WTC11 (cell line): ENCODE results near the gene MBNL1.

Experiments
- ATF2 ChIP-seq: sonication (generic); formaldehyde crosslinking; IDR thresholded peaks from 2 replicates; pipeline ENCODE4 v1.8.1; 2022; ENCODE audit warnings: low read depth, missing genetic modification reagents, borderline replicate concordance
- ATF3 ChIP-seq: sonication (generic); formaldehyde crosslinking; conservative IDR thresholded peaks from 2 replicates; pipeline ENCODE4 v1.8.1; 2022; ENCODE audit warnings: mild to moderate bottlenecking, missing genetic modification reagents
- CREM ChIP-seq: sonication (generic); formaldehyde crosslinking; IDR thresholded peaks from 2 replicates; pipeline ENCODE4 v1.8.1; 2022; ENCODE audit warnings: mild to moderate bottlenecking, missing genetic modification reagents, moderate library complexity
- CTCF ChIP-seq: fragments of 200-600 bp; IDR thresholded peaks from 2 replicates; pipeline ENCODE4 v1.8.0; 2022; ENCODE audit warnings: antibody characterized with exemption
- ESRRA ChIP-seq: sonication (generic); formaldehyde crosslinking; IDR thresholded peaks from 2 replicates; pipeline ENCODE4 v1.8.1; 2022; ENCODE audit warnings: mild to moderate bottlenecking, missing genetic modification reagents, borderline replicate concordance
- NR3C1 ChIP-seq: sonication (generic); formaldehyde crosslinking; conservative IDR thresholded peaks from 2 replicates; pipeline ENCODE4 v1.8.1; 2023; ENCODE audit warnings: low read depth, mild to moderate bottlenecking, missing genetic modification reagents
- RELA ChIP-seq: sonication (generic); formaldehyde crosslinking; IDR thresholded peaks from 2 replicates; pipeline ENCODE4 v1.8.1; 2022; ENCODE audit warnings: missing genetic modification reagents, mild to moderate bottlenecking, borderline replicate concordance
- SP1 ChIP-seq: sonication (generic); formaldehyde crosslinking; conservative IDR thresholded peaks from 2 replicates; pipeline ENCODE4 v1.8.1; 2022; ENCODE audit warnings: missing genetic modification reagents
- USF1 ChIP-seq: sonication (generic); formaldehyde crosslinking; IDR thresholded peaks from 2 replicates; pipeline ENCODE4 v1.8.0; 2022; ENCODE audit warnings: mild to moderate bottlenecking, missing genetic modification reagents
- ZNF232 ChIP-seq: sonication (generic); formaldehyde crosslinking; IDR thresholded peaks from 2 replicates; pipeline ENCODE4 v1.8.0; 2022; ENCODE audit warnings: mild to moderate bottlenecking, missing genetic modification reagents
- ZNF281 ChIP-seq: sonication (generic); formaldehyde crosslinking; IDR thresholded peaks from 2 replicates; pipeline ENCODE4 v1.8.0; 2023; ENCODE audit warnings: mild to moderate bottlenecking, missing genetic modification reagents
- TF ChIP-seq, protein P1 (sequence below): sonication (generic); formaldehyde crosslinking; IDR thresholded peaks from 2 replicates; pipeline ENCODE4 v1.8.0; 2023; ENCODE audit warnings: missing genetic modification reagents, mild to moderate bottlenecking, borderline replicate concordance
- TF ChIP-seq, protein P2 (sequence below): sonication (generic); formaldehyde crosslinking; IDR thresholded peaks from 2 replicates; pipeline ENCODE4 v1.8.1; 2023; ENCODE audit warnings: mild to moderate bottlenecking, missing genetic modification reagents, moderate library complexity

- no peak for TF ChIP-seq CTCF
- TF ChIP-seq RELA (CRISPR knock-in tag): no peak
- no peak for TF ChIP-seq ESRRA (CRISPR knock-in tag)
- TF ChIP-seq, protein P1, sequence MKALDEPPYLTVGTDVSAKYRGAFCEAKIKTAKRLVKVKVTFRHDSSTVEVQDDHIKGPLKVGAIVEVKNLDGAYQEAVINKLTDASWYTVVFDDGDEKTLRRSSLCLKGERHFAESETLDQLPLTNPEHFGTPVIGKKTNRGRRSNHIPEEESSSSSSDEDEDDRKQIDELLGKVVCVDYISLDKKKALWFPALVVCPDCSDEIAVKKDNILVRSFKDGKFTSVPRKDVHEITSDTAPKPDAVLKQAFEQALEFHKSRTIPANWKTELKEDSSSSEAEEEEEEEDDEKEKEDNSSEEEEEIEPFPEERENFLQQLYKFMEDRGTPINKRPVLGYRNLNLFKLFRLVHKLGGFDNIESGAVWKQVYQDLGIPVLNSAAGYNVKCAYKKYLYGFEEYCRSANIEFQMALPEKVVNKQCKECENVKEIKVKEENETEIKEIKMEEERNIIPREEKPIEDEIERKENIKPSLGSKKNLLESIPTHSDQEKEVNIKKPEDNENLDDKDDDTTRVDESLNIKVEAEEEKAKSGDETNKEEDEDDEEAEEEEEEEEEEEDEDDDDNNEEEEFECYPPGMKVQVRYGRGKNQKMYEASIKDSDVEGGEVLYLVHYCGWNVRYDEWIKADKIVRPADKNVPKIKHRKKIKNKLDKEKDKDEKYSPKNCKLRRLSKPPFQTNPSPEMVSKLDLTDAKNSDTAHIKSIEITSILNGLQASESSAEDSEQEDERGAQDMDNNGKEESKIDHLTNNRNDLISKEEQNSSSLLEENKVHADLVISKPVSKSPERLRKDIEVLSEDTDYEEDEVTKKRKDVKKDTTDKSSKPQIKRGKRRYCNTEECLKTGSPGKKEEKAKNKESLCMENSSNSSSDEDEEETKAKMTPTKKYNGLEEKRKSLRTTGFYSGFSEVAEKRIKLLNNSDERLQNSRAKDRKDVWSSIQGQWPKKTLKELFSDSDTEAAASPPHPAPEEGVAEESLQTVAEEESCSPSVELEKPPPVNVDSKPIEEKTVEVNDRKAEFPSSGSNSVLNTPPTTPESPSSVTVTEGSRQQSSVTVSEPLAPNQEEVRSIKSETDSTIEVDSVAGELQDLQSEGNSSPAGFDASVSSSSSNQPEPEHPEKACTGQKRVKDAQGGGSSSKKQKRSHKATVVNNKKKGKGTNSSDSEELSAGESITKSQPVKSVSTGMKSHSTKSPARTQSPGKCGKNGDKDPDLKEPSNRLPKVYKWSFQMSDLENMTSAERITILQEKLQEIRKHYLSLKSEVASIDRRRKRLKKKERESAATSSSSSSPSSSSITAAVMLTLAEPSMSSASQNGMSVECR (CRISPR knock-in tag): no peak
- TF ChIP-seq USF1: no peak
- TF ChIP-seq, protein P2, sequence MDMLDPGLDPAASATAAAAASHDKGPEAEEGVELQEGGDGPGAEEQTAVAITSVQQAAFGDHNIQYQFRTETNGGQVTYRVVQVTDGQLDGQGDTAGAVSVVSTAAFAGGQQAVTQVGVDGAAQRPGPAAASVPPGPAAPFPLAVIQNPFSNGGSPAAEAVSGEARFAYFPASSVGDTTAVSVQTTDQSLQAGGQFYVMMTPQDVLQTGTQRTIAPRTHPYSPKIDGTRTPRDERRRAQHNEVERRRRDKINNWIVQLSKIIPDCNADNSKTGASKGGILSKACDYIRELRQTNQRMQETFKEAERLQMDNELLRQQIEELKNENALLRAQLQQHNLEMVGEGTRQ (CRISPR knock-in tag): no peak
- no peak for TF ChIP-seq ATF3 (CRISPR knock-in tag)
- no peak for TF ChIP-seq SP1 (CRISPR knock-in tag)
- TF ChIP-seq NR3C1 (CRISPR knock-in tag): no peak
- TF ChIP-seq ATF2 (CRISPR knock-in tag): no peak
- no peak for TF ChIP-seq ZNF281 (CRISPR knock-in tag)
- TF ChIP-seq ZNF232: no peak
- TF ChIP-seq CREM (CRISPR knock-in tag): no peak
Observed at GRCh38 chr3:152460936-152461335, 192.2 kb downstream of the MBNL1 start.
